KBM-7 (cell line): ENCODE results near the gene MAP10.

Experiments used
- DNase-seq: peaks from one replicate; pipeline ENCODE4 v3.0.0-alpha.2; 2015
- in situ Hi-C: fragments of 300-500 bp; cut with MboI; formaldehyde crosslinking; loops from 2 replicates; pipeline ENCODE4 v1.14.3; 2020; ENCODE audit warnings: low sequenced_read_pairs, low pct_unique_long_range_greater_than_20kb, mixed read lengths

MAP10 gene

DNA sequence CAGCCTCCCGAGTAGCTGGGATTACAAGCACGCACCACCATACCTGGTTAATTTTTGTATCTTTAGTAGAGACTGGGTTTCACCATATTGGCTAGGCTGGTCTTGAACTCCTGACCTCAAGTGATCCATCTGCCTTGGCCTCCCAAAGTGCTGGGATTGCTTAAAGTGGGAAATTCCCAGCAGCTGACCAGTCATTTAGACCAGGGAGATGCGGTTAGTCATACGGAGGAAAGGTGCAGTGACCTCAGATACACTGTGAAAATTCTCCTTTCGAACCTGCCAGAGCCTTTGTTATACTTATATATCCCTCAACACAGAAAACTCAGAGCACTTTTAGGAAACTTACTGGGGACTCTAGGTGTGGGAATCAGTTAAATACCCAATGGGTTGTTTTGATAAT is 39.6 kb downstream of the MAP10 start:
- in situ Hi-C loops = no loop called here
- DNase-seq = no peak

GRCh38 chr1:232845406-232845955 is 40.3 kb downstream of the MAP10 start:
- in situ Hi-C loops = no loop called here
- DNase-seq = no peak

GRCh38 chr1:232851532-232851931 is 46.3 kb downstream of the MAP10 start:
- in situ Hi-C loops = no loop called here
- DNase-seq = no peak

DNA sequence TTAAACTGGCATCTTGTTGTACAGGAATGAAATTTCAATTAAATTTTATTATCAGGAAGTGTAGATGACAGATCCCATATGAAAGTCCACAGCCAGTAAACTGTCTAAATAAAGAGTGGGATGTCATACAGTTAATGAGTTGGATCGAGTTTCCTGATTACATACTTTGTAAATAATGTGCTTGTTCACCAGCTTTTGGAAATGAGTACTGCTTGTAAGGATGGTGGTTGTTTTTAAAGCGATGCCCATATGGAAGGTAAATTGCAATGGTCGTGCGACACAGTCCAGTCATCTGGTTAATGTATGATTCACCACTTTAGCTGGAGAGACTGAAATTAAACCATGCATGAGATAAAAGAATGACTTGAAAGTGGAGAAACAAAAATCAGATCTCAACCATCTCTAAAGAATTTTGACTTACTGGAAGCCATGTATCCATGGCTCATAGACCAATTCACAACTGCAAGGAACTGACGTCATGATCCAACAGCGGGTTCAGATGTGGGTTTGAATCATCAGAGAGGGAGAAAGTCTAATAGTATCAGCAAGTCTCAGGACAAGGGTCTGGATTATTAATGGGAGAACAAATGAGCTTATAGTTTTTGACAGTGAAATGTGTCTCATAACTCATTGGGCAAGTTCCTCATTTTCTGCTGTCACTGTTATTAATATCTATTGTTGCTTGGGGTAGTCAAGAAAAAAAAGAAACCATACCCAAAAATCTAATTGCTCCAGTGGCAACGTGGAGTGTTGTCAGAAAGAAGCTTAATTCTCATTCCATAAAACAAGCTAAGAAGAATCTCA is 49.0 kb downstream of the MAP10 start:
- no peak for DNase-seq
- in situ Hi-C loops = no loop called here

- in situ Hi-C loops = no loop called here
- no peak for DNase-seq
These were observed 49.6 kb downstream of the MAP10 start for GRCh38 chr1:232854798-232855159.

DNA sequence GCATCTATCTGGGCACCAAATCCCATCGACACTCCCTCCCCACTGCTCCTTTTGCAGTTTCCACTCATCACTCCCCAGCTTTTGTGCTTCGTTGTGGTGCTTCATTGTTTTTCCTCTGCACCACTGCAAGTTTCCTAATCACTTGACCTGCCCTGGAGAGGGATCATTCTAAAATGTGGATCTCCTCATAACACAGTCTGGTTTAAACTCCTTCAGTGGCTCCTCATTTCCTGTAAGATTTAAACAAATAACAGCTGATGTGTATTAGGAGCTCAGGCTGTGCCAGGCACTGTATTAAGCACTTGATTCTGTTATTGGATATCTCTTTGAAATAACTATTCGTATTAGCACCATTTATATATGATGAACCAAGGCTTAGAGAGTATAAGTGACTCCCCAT is 51.3 kb downstream of the MAP10 start:
- in situ Hi-C loops = no loop called here
- DNase-seq = no peak
